Measurements from ENCODE around the gene LIX1L. TPM values are rescaled to one million over a fixed set of nuclear protein-coding genes. Genes with fewer than 3 reads are reported as not detected.

The LIX1L gene
- total RNA-seq, 1 experiment from 2014 or later, result 12.4 TPM

DNA sequence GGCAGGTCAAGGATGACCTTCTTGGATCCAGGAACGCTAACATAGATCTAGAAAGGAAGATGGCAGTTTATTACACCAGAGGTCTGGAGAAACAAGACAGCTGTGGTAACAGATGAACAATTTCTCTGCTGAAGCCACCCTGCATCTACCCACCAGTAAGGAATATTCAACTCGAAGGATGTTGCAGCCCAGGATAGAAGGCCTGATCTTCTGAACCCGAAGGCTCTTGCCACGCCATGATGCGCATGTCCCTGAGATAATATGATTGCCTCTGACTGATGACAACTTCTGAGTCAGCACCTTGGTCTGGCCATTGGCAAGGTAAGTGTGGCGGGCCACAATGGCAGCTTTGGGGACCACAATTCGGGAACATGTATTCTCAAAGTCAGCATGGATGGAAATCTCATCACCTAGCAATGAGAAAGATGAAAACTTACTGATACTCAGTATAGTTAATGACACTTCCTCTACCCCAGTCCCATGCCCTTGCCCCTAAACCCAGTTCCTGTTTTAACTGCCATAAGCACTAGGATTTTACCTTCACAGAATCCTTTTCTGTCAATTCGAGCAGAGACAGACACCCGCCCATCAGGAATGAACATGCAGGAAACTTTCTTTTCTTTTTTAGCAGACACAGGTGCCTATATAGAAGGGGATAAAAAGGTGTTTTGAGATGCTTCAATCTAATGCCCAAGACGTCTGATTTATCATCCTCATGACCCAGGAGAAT, 36.7 kb upstream of the LIX1L start:
- CTCF ChIA-PET, result interaction anchor here (0.6 to 1.3 kb wide), 2 partner anchors 13 to 87 kb away, joined by 4 read pairs; no protein-coding TSS in a partner anchor
- ATAC-seq, result no peak
- H3K9ac ChIP-seq (ENCODE audit: low read length), result no peak overlapping the region

More for the DNA sequence above, 36.7 kb upstream of the LIX1L start:
- Histone ChIP-seq H3K4me3 (replicated peaks in 1 of 2; ENCODE audit: low read depth in 1 of 2, low read length in 2 of 2) (no peak overlapping the region), H3K27ac (ENCODE audit: low read depth, low read length) (no peak overlapping the region), H2AFZ (ENCODE audit: low read depth, low read length, poor library complexity, severe bottlenecking) (no peak overlapping the region), H3K79me2 (ENCODE audit: insufficient read depth, low read length) (no peaks in the 10 kb centered on the region), H4K20me1 (ENCODE audit: insufficient read depth) (no peaks in the 10 kb centered on the region), H3K9me2 (ENCODE audit: insufficient read depth) (no peaks in the 10 kb centered on the region), H3K27me3 (ENCODE audit: insufficient read depth, low read length) (no peaks in the 10 kb centered on the region), H3K9me3 (ENCODE audit: control insufficient read depth in 1 of 2, insufficient read depth in 1 of 2, low read depth in 1 of 2, low read length in 2 of 2) (no peaks in the 10 kb centered on the region), H3K36me3 (ENCODE audit: control insufficient read depth in 1 of 2, insufficient read depth in 2 of 2, low read length in 2 of 2) (no peaks in the 10 kb centered on the region), H3K4me1 (ENCODE audit: control insufficient read depth in 1 of 2, insufficient read depth in 2 of 2, low read length in 2 of 2) (peaks cover 2 to 5% of the 10 kb centered on the region in 2 experiments; a peak in 2 of 4 replicates), H3K4me2 (ENCODE audit: low read length) (no peak overlapping the region)
- POLR2A ChIA-PET, result no interaction called here
- TF ChIP-seq POLR2A (IDR thresholded peaks at IDR 0.05; ENCODE audit: borderline replicate concordance, extremely low read depth, insufficient read depth, insufficient read length), result no peak
- TF ChIP-seq SIN3A (IDR thresholded peaks at IDR 0.05; ENCODE audit: low read depth), result no peak
- TF ChIP-seq, protein P1, sequence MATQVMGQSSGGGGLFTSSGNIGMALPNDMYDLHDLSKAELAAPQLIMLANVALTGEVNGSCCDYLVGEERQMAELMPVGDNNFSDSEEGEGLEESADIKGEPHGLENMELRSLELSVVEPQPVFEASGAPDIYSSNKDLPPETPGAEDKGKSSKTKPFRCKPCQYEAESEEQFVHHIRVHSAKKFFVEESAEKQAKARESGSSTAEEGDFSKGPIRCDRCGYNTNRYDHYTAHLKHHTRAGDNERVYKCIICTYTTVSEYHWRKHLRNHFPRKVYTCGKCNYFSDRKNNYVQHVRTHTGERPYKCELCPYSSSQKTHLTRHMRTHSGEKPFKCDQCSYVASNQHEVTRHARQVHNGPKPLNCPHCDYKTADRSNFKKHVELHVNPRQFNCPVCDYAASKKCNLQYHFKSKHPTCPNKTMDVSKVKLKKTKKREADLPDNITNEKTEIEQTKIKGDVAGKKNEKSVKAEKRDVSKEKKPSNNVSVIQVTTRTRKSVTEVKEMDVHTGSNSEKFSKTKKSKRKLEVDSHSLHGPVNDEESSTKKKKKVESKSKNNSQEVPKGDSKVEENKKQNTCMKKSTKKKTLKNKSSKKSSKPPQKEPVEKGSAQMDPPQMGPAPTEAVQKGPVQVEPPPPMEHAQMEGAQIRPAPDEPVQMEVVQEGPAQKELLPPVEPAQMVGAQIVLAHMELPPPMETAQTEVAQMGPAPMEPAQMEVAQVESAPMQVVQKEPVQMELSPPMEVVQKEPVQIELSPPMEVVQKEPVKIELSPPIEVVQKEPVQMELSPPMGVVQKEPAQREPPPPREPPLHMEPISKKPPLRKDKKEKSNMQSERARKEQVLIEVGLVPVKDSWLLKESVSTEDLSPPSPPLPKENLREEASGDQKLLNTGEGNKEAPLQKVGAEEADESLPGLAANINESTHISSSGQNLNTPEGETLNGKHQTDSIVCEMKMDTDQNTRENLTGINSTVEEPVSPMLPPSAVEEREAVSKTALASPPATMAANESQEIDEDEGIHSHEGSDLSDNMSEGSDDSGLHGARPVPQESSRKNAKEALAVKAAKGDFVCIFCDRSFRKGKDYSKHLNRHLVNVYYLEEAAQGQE (IDR thresholded peaks at IDR 0.05; ENCODE audit: low read depth), result no peak
- TF ChIP-seq, protein P2, sequence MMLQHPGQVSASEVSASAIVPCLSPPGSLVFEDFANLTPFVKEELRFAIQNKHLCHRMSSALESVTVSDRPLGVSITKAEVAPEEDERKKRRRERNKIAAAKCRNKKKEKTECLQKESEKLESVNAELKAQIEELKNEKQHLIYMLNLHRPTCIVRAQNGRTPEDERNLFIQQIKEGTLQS (IDR thresholded peaks at IDR 0.05), result no peak
- no peak for TF ChIP-seq SP1 (IDR thresholded peaks at IDR 0.05; ENCODE audit: low read depth)
- no peak for TF ChIP-seq EZH2phosphoT487 (IDR thresholded peaks at IDR 0.05; ENCODE audit: borderline replicate concordance)
- no peak for TF ChIP-seq CEBPB (IDR thresholded peaks at IDR 0.05; ENCODE audit: low read depth)
- TF ChIP-seq ZNF274 (IDR thresholded peaks at IDR 0.05; ENCODE audit: low read depth, low read length), result no peak
- no peak for TF ChIP-seq CBX3 (IDR thresholded peaks at IDR 0.05; ENCODE audit: low read depth)
- no peak for TF ChIP-seq EZH2 (IDR thresholded peaks at IDR 0.05)
- TF ChIP-seq ELF1 (IDR thresholded peaks at IDR 0.05; ENCODE audit: borderline replicate concordance, low read depth), result no peak
- TF ChIP-seq JUND (IDR thresholded peaks at IDR 0.05), result no peak
- no peak for TF ChIP-seq ZFX (IDR thresholded peaks at IDR 0.05)
- no peak for TF ChIP-seq FOSL1 (IDR thresholded peaks at IDR 0.05; ENCODE audit: low read depth)
- no peak for TF ChIP-seq EGR1 (IDR thresholded peaks at IDR 0.05; ENCODE audit: low read depth)
- DNase-seq (ENCODE audit: low read depth, low spot score), result no peak
- intact Hi-C loops (cut with micrococcal nuclease), result no loop called here
- BruUV-seq (replicated peaks), result no TSS peak
- RAD21 ChIA-PET (ENCODE audit: low non-redundant PET in 1 of 2, low total read pairs in 2 of 2, uncharacterized antibody in 2 of 2, unreplicated experiment in 2 of 2), result no interaction called here

Data from HCT116 (cell line).